Activated CD8-positive, alpha-beta memory T cell treated with anti-CD3 and anti-CD28 coated beads, Interleukin-2, amount 50 U/mL, for 48 hours (primary cell): ENCODE results near the gene RBMS3.
A peak's percentile ranks its signal among the peaks of the same experiment; 100 is the strongest.
"Not testable (repeated sequence)": the region's sequence is repeated elsewhere in the genome, so short reads cannot be mapped to it uniquely, and the experiment has no call there.

ENCODE experiments used
- DNase-seq: peaks from one replicate; pipeline ENCODE4 v3.0.0-alpha.2; 2020

Gene RBMS3

GRCh38 chr3:29991198-29991597 is 710.3 kb downstream of the RBMS3 start:
- no peak for DNase-seq

- DNase-seq: no peak
Measured at GRCh38 chr3:30002797-30003196, 721.9 kb downstream of the RBMS3 start.

- no peak for DNase-seq
Measured at GRCh38 chr3:30003741-30004140, 722.9 kb downstream of the RBMS3 start.

GRCh38 chr3:30004481-30004880 is 723.6 kb downstream of the RBMS3 start:
- DNase-seq: no peak

- no peak for DNase-seq
Measured at GRCh38 chr3:30006111-30006510, 725.2 kb downstream of the RBMS3 start.

GRCh38 chr3:30007668-30008067 is 726.8 kb downstream of the RBMS3 start:
- no peak for DNase-seq

- DNase-seq: no peak
Measured at GRCh38 chr3:30011237-30011803, 730.4 kb downstream of the RBMS3 start.

GRCh38 chr3:30012941-30013543 is 732.2 kb downstream of the RBMS3 start:
- DNase-seq: peak; percentile 71

GRCh38 chr3:30017901-30018300 is 737.0 kb downstream of the RBMS3 start:
- no peak for DNase-seq

- DNase-seq: no peak
Measured at GRCh38 chr3:30020380-30020779, 739.5 kb downstream of the RBMS3 start.

GRCh38 chr3:30024466-30024865 is 743.6 kb downstream of the RBMS3 start:
- DNase-seq: no peak

- no peak for DNase-seq
Measured at GRCh38 chr3:30026851-30027250, 746.0 kb downstream of the RBMS3 start.

GRCh38 chr3:30034246-30034991 is 753.5 kb downstream of the RBMS3 start:
- no peak for DNase-seq

- no peak for DNase-seq
Measured at GRCh38 chr3:30035935-30036567, 755.2 kb downstream of the RBMS3 start.

- DNase-seq: no peak
Measured at GRCh38 chr3:30040126-30040525, 759.3 kb downstream of the RBMS3 start.

GRCh38 chr3:30041481-30041880 is 760.6 kb downstream of the RBMS3 start:
- DNase-seq: not testable (repeated sequence)

- DNase-seq: peak; percentile 58
Measured at GRCh38 chr3:30042274-30042859, 761.5 kb downstream of the RBMS3 start.

- DNase-seq: no peak
Measured at GRCh38 chr3:30042916-30043555, 762.2 kb downstream of the RBMS3 start.

GRCh38 chr3:30044515-30044914 is 763.6 kb downstream of the RBMS3 start:
- DNase-seq: no peak

GRCh38 chr3:30048431-30048830 is 767.6 kb downstream of the RBMS3 start:
- no peak for DNase-seq

GRCh38 chr3:30050116-30050515 is 769.2 kb downstream of the RBMS3 start:
- not testable (repeated sequence) for DNase-seq

GRCh38 chr3:30059240-30059639 is 778.4 kb downstream of the RBMS3 start:
- DNase-seq: no peak
